Immature natural killer cell (primary cell): ENCODE measurements around the gene XPO4. TPM values are rescaled to one million over a fixed set of nuclear protein-coding genes. Genes with fewer than 3 reads are reported as not detected.

ENCODE experiments used
- DNase-seq, 3 donors: peaks; one replicate each; pipeline ENCODE4 v3.0.0; 2022; ENCODE audit warnings: mixed read lengths in 1 of 3
- H3K27ac Mint-ChIP-seq, 6 donors: one replicate each; pipeline ENCODE4 v1.8.0; 2020; ENCODE audit warnings: mixed read lengths in 6 of 6, mild to moderate bottlenecking in 5 of 6, inconsistent platforms in 4 of 6, moderate library complexity in 3 of 6
- H3K27me3 Mint-ChIP-seq, 3 donors: one replicate each; pipeline ENCODE4 v1.8.0; 2020 to 2021; ENCODE audit warnings: low read depth in 3 of 3, mild to moderate bottlenecking in 3 of 3, mixed read lengths in 3 of 3, moderate library complexity in 3 of 3, inconsistent platforms in 1 of 3
- H3K36me3 Mint-ChIP-seq, 3 donors: one replicate each; pipeline ENCODE4 v1.8.0; 2020; ENCODE audit warnings: mixed read lengths in 3 of 3, inconsistent platforms in 2 of 3, mild to moderate bottlenecking in 2 of 3
- H3K4me1 Mint-ChIP-seq, 2 donors: one replicate each; pipeline ENCODE4 v1.8.0; 2020; ENCODE audit warnings: inconsistent platforms in 2 of 2, mild to moderate bottlenecking in 2 of 2, mixed read lengths in 2 of 2, moderate library complexity in 1 of 2
- H3K4me3 Mint-ChIP-seq, 5 donors: one replicate each; pipeline ENCODE4 v1.8.0; 2020; ENCODE audit warnings: mild to moderate bottlenecking in 5 of 5, mixed read lengths in 5 of 5, inconsistent platforms in 3 of 5, moderate library complexity in 3 of 5
- H3K9me3 Mint-ChIP-seq, 6 donors: one replicate each; pipeline ENCODE4 v1.8.0; 2020; ENCODE audit warnings: mild to moderate bottlenecking in 6 of 6, mixed read lengths in 6 of 6, inconsistent platforms in 4 of 6, moderate library complexity in 3 of 6
- polyA plus RNA-seq, 3 donors: library from polyadenylated mRNA; unstranded; fragments of 300-500 nt; fragmentation: Illumina TruSeq; gene quantifications; one replicate each; pipeline ENCODE4 v1.2.3, GENCODE V29; 2021

XPO4 gene
- polyA plus RNA-seq, 3 donors from 2014 or later: 1.8 to 3.6 (median 2.9) TPM

DNA sequence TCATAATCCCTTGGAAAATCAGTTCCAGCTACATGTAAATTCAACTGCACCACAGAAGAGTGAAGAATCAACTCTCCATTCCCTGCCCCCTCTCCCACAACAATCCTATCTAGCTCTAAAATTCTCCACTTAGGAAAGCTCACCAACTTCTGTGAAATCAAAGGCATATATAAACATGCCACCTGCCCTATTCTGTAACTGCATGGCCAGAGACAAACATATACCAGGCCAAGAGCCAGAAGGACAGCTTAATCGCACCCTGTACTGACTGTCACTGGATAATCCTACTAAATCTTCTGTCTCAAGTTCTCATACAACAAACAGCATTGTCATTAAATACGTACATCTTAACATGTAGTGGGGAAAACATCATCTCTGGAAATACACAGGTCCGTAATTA, 70.6 kb downstream of the XPO4 start:
- H3K27me3 Mint-ChIP-seq: no peaks in the 10 kb centered on the region
- H3K9me3 Mint-ChIP-seq: no peaks in the 10 kb centered on the region
- no peak overlapping the region for H3K27ac Mint-ChIP-seq
- no peak overlapping the region for H3K4me3 Mint-ChIP-seq
- DNase-seq: no peak
- peaks cover 4 to 6% (median 4%) of the 10 kb centered on the region in 3 donors for H3K36me3 Mint-ChIP-seq
- H3K4me1 Mint-ChIP-seq: peaks cover 8% of the 10 kb centered on the region in 2 donors

- no peaks in the 10 kb centered on the region for H3K9me3 Mint-ChIP-seq
- H3K36me3 Mint-ChIP-seq: peaks cover 4% of the 10 kb centered on the region in 3 donors
- no peak overlapping the region for H3K4me3 Mint-ChIP-seq
- no peak overlapping the region for H3K27ac Mint-ChIP-seq
- H3K27me3 Mint-ChIP-seq: no peaks in the 10 kb centered on the region
- no peak for DNase-seq
- peaks cover 8% of the 10 kb centered on the region in 2 donors for H3K4me1 Mint-ChIP-seq
Measured at GRCh38 chr13:20831254-20831653, 71.3 kb downstream of the XPO4 start.

GRCh38 chr13:20828539-20829364, 73.8 kb downstream of the XPO4 start:
- H3K36me3 Mint-ChIP-seq: peaks cover 4 to 5% (median 4%) of the 10 kb centered on the region in 3 donors
- DNase-seq: peak; percentile 53 to 66 (median 58)
- H3K4me3 Mint-ChIP-seq: peak overlapping the region; percentile 51 to 63 (median 61)
- peaks cover 8% of the 10 kb centered on the region in 2 donors for H3K4me1 Mint-ChIP-seq
- H3K27ac Mint-ChIP-seq: peak overlapping the region in 5 of 6 donors; percentile 1 to 69 (median 36)
- no peaks in the 10 kb centered on the region for H3K9me3 Mint-ChIP-seq
- no peaks in the 10 kb centered on the region for H3K27me3 Mint-ChIP-seq

- Mint-ChIP-seq H3K36me3 (peaks cover 0 to 5% (median 0%) of the 10 kb centered on the region in 3 donors), H3K4me1 (peaks cover 8% of the 10 kb centered on the region in 2 donors), H3K9me3 (no peaks in the 10 kb centered on the region), H3K4me3 (no peak overlapping the region), H3K27ac (no peak overlapping the region), H3K27me3 (no peaks in the 10 kb centered on the region)
- DNase-seq: no peak
Measured at GRCh38 chr13:20826843-20827560, 75.5 kb downstream of the XPO4 start.

GRCh38 chr13:20826301-20826700, 76.2 kb downstream of the XPO4 start:
- Mint-ChIP-seq H3K9me3 (no peaks in the 10 kb centered on the region), H3K4me3 (no peak overlapping the region)

GRCh38 chr13:20825477-20825875, 77.1 kb downstream of the XPO4 start:
- Mint-ChIP-seq H3K27me3 (no peaks in the 10 kb centered on the region), H3K27ac (no peak overlapping the region), H3K9me3 (no peaks in the 10 kb centered on the region), H3K36me3 (peaks cover 0 to 11% (median 0%) of the 10 kb centered on the region in 3 donors), H3K4me3 (no peak overlapping the region), H3K4me1 (peaks cover 8% of the 10 kb centered on the region in 2 donors)
- no peak for DNase-seq

More at GRCh38 chr13:20826301-20826700, 76.2 kb downstream of the XPO4 start:
- no peak overlapping the region for H3K27ac Mint-ChIP-seq
- peaks cover 8% of the 10 kb centered on the region in 2 donors for H3K4me1 Mint-ChIP-seq
- H3K27me3 Mint-ChIP-seq: no peaks in the 10 kb centered on the region
- DNase-seq: no peak
- peaks cover 0 to 8% (median 0%) of the 10 kb centered on the region in 3 donors for H3K36me3 Mint-ChIP-seq

DNA sequence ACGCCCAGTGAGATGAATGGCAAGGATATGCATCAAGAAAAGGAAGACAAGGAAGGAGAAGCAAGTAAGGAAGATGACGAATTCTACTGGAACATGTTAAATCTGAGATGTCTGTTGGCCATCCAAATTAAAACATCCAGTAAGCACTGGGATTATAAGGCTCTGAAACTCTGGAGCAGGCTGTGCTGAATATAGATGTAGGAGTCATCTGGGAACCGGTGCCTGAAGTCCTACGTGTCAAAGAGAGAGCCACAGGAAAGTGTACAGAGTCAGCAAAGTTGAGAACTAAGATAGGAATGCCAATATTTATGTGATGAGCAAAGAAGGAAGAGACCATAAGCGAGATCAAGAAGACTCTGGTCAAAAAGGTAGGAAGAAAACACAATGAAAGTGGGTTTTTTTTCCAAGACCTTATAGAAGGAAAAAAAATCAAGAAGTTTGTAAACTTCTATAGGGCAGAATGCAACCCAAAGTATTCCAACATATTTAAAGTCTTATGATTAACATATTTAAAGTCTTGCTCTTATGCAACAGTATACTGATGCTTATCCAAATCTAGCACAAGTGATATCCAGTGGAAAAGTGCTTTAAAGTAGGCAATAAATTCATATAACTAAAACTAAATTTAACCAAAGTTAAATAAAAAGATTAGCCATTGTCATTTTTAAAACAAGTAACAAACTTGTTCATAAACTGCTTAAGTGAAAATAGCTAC, 77.6 kb downstream of the XPO4 start:
- Mint-ChIP-seq H3K4me3 (no peak overlapping the region), H3K27ac (no peak overlapping the region), H3K9me3 (no peaks in the 10 kb centered on the region), H3K36me3 (peaks cover 0 to 13% (median 0%) of the 10 kb centered on the region in 3 donors), H3K4me1 (peaks cover 8% of the 10 kb centered on the region in 2 donors), H3K27me3 (no peaks in the 10 kb centered on the region)
- DNase-seq: no peak

DNA sequence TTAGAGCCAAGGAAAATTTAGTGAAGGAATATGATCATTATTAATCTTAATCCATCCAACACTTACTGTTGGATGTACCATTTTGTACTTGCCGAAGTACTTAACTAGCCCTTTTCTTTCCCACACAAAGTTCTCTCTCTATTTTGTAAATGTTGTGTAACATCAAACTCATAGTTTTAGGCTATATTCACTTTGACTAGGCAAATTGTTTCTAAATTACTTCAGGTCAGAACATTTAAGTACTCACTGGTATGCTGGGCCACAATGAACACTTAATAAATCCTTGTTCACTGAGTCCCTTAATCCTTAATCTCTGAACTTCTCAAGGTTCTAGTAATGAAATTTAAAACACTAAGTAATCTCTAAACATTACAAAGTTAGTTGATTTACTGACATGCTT, 79.5 kb downstream of the XPO4 start:
- no peaks in the 10 kb centered on the region for H3K9me3 Mint-ChIP-seq
- peaks cover 0 to 13% (median 0%) of the 10 kb centered on the region in 3 donors for H3K36me3 Mint-ChIP-seq
- DNase-seq: no peak
- peaks cover 0 to under 1% of the 10 kb centered on the region in 2 donors for H3K4me1 Mint-ChIP-seq
- no peak overlapping the region for H3K4me3 Mint-ChIP-seq
- H3K27me3 Mint-ChIP-seq: no peaks in the 10 kb centered on the region
- no peak overlapping the region for H3K27ac Mint-ChIP-seq

DNA sequence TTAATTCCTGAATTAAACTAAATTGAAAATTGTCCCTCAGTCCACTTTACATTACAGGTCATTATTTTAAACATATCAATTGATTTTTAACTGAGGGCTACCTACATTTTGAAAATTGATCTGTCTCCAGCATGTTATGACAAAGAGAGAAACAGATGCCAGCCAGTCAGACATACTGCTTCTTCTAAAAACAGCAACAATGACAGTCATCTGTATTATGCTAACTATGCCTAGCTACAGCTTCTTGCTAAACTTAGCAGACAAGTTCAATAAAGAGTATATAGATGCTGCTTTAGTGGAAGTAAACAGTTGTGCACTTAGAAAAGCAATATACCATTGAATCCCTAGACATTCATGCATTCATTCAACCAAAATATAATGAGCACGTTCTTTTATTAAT, 80.1 kb downstream of the XPO4 start:
- DNase-seq: no peak
- no peak overlapping the region for H3K4me3 Mint-ChIP-seq
- no peaks in the 10 kb centered on the region for H3K9me3 Mint-ChIP-seq
- H3K36me3 Mint-ChIP-seq: peaks cover 0 to 13% (median 0%) of the 10 kb centered on the region in 3 donors
- H3K4me1 Mint-ChIP-seq: no peaks in the 10 kb centered on the region
- no peaks in the 10 kb centered on the region for H3K27me3 Mint-ChIP-seq
- H3K27ac Mint-ChIP-seq: no peak overlapping the region

DNA sequence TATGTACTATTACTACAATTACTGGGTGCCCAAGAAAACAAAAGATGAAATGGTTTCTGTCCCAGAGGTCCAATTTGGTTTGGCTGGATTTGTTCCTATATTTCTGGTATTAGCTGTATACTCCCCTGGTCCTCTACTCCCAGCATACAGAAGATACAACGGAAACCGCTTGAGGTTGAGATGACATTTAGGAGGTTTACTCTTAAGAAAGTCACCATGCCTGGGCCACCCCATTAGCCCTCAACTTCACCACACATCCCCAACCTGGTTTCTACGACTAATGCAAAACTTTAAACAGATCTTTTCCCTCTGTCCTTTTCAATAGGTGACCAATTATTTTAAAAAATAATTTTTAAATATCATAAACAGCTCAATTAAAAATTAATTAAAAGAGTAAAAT, 82.8 kb downstream of the XPO4 start:
- no peak overlapping the region for H3K4me3 Mint-ChIP-seq
- no peaks in the 10 kb centered on the region for H3K9me3 Mint-ChIP-seq
- H3K4me1 Mint-ChIP-seq: no peaks in the 10 kb centered on the region
- peaks cover 0 to 2% (median 0%) of the 10 kb centered on the region in 3 donors for H3K27me3 Mint-ChIP-seq
- peaks cover 4 to 11% (median 4%) of the 10 kb centered on the region in 3 donors for H3K36me3 Mint-ChIP-seq
- no peak overlapping the region for H3K27ac Mint-ChIP-seq
- no peak for DNase-seq

DNA sequence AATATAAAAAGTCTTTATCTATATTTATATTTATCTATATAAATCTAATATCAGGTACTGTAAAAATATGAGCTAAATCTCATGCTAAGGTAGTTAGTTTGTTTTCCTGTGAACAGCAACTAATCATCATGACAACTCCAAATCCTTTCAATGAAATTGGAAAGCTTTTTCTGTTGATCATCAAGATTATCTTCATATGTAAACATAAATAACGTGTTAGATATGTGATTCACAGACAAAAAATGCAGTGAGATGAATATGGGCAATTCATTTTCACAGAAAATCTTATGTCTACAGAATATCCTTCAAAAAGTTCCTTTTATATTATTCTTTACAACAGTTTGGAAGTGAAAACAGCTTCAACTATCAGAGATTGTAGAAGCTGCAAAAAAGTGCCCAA, 87.1 kb downstream of the XPO4 start:
- Mint-ChIP-seq H3K4me3 (no peak overlapping the region), H3K9me3 (no peaks in the 10 kb centered on the region), H3K4me1 (peaks cover 6 to 7% of the 10 kb centered on the region in 2 donors), H3K36me3 (peaks cover 13 to 24% (median 18%) of the 10 kb centered on the region in 3 donors), H3K27me3 (peaks cover 0 to 4% (median 2%) of the 10 kb centered on the region in 3 donors), H3K27ac (no peak overlapping the region)
- no peak for DNase-seq

DNA sequence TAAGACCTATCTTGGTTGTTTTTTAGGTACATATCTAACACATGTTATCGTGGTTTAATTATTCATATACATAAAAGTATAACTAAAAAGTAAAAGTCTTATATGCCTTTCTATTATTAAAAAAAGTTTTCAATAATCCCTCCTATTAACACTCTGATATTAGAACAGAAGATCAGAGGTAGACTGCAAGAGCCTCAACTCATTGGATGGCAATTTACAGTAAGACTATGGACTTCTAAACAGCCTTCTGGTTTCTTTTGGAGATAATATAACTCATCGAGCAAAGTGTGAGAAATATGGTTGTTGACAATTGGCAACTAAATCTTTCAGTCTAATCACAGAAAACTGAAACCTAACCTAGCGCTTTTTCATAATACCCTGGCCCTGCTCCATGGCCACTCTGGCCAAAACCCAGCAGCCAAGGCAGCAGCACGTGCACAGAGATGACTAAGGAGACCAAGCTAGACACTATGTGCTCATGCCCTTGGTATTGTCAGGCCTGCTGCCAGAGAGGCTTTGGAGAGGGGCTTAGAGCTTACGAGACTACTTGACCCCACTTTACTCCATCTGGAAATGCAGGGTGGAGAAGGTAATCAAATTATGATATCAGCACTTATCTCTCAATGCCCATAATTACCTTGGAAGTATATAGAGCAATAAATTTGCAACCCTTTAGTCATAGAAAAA, 88.2 kb downstream of the XPO4 start:
- Mint-ChIP-seq H3K27ac (no peak overlapping the region), H3K36me3 (peaks cover 13 to 22% (median 18%) of the 10 kb centered on the region in 3 donors), H3K4me1 (peaks cover 6 to 7% of the 10 kb centered on the region in 2 donors), H3K4me3 (no peak overlapping the region), H3K9me3 (no peaks in the 10 kb centered on the region), H3K27me3 (peaks cover 0 to 4% (median 2%) of the 10 kb centered on the region in 3 donors)
- no peak for DNase-seq

- DNase-seq: no peak
- H3K4me1 Mint-ChIP-seq: peaks cover 6 to 7% of the 10 kb centered on the region in 2 donors
- H3K36me3 Mint-ChIP-seq: peaks cover 13 to 29% (median 26%) of the 10 kb centered on the region in 3 donors
- H3K27me3 Mint-ChIP-seq: peaks cover 0 to 4% (median 2%) of the 10 kb centered on the region in 3 donors
- no peak overlapping the region for H3K27ac Mint-ChIP-seq
- H3K9me3 Mint-ChIP-seq: no peaks in the 10 kb centered on the region
- no peak overlapping the region for H3K4me3 Mint-ChIP-seq
Measured at GRCh38 chr13:20812890-20813289, 89.7 kb downstream of the XPO4 start.
